HG02970 (cell line): ENCODE results near the gene RS1.
A peak's percentile ranks its signal among the peaks of the same experiment; 100 is the strongest.

Experiments
- ATAC-seq: cut with Tn5 transposase; IDR thresholded peaks from one replicate; pipeline ENCODE4 v1.9.1; 2021; ENCODE audit warnings: mild to moderate bottlenecking, moderate library complexity, moderate number of reproducible peaks; ENCODE audit not compliant: unreplicated experiment, low FRiP score

RS1 gene

GRCh38 chrX:18674417-18674787 is 2.5 kb upstream of the RS1 start:
- peak; percentile 31 for ATAC-seq

- no peak for ATAC-seq
These were observed 3.7 kb downstream of the RS1 start for GRCh38 chrX:18668071-18668835.

GRCh38 chrX:18666614-18667013 is 5.3 kb downstream of the RS1 start:
- ATAC-seq: no peak

- ATAC-seq: no peak
These were observed 7.0 kb downstream of the RS1 start for GRCh38 chrX:18664947-18665346.

GRCh38 chrX:18661273-18661672 is 10.6 kb downstream of the RS1 start:
- ATAC-seq: no peak

- no peak for ATAC-seq
These were observed 16.8 kb downstream of the RS1 start for GRCh38 chrX:18654875-18655836.

- no peak for ATAC-seq
These were observed 19.3 kb downstream of the RS1 start for GRCh38 chrX:18652636-18653035.

GRCh38 chrX:18650662-18651061 is 21.2 kb downstream of the RS1 start:
- ATAC-seq: no peak

- ATAC-seq: no peak
These were observed 22.4 kb downstream of the RS1 start for GRCh38 chrX:18649498-18649951.

GRCh38 chrX:18647621-18648020 is 24.3 kb downstream of the RS1 start:
- no peak for ATAC-seq

GRCh38 chrX:18643853-18644252 is 28.1 kb downstream of the RS1 start:
- ATAC-seq: no peak

GRCh38 chrX:18643243-18643642 is 28.7 kb downstream of the RS1 start:
- no peak for ATAC-seq

GRCh38 chrX:18640686-18641085 is 31.2 kb downstream of the RS1 start:
- no peak for ATAC-seq

GRCh38 chrX:18639280-18639679 is 32.6 kb downstream of the RS1 start:
- no peak for ATAC-seq

- ATAC-seq: no peak
These were observed 33.5 kb downstream of the RS1 start for GRCh38 chrX:18638398-18638797.

GRCh38 chrX:18630934-18631333 is 41.0 kb downstream of the RS1 start:
- ATAC-seq: no peak

GRCh38 chrX:18624599-18624998 is 47.3 kb downstream of the RS1 start:
- ATAC-seq: no peak

GRCh38 chrX:18620349-18620748 is 51.6 kb downstream of the RS1 start:
- ATAC-seq: no peak

GRCh38 chrX:18619288-18619687 is 52.6 kb downstream of the RS1 start:
- ATAC-seq: no peak

GRCh38 chrX:18617407-18617750 is 54.5 kb downstream of the RS1 start:
- no peak for ATAC-seq

GRCh38 chrX:18616688-18617406 is 55.1 kb downstream of the RS1 start:
- ATAC-seq: no peak
